DND-41 (cell line): Measurements from ENCODE around the gene TRAF2.
A peak's percentile ranks its signal among the peaks of the same experiment; 100 is the strongest.

Experiments
- ATAC-seq: fragments of 200-7000 bp; cut with Tn5 transposase; 3 replicates; pipeline ENCODE4 v1.9.1; 2021; ENCODE audit warnings: low read depth; ENCODE audit not compliant: insufficient read depth
- DNase-seq: peaks from one replicate; pipeline ENCODE4 v3.0.0-alpha.2; 2020
- H2AFZ ChIP-seq: 2 replicates; pipeline ENCODE4 v1.6.0; 2012; ENCODE audit warnings: low read depth, low read length
- H3K27ac ChIP-seq: 2 replicates; pipeline ENCODE4 v1.5.1; 2012; ENCODE audit warnings: low read length, inconsistent platforms
- H3K27me3 ChIP-seq: fragments of 200-600 bp; sonication (generic); 2 replicates; pipeline ENCODE4 v1.6.0; 2012; ENCODE audit warnings: low read length, mild to moderate bottlenecking, inconsistent platforms; ENCODE audit not compliant: insufficient read depth, poor library complexity
- H3K36me3 ChIP-seq: 2 replicates; pipeline ENCODE4 v1.5.1; 2012; ENCODE audit warnings: low read length, inconsistent platforms; ENCODE audit not compliant: insufficient read depth
- H3K4me1 ChIP-seq: 2 replicates; pipeline ENCODE4 v1.5.1; 2012; ENCODE audit warnings: mild to moderate bottlenecking, low read length; ENCODE audit not compliant: insufficient read depth
- H3K4me2 ChIP-seq: 2 replicates; pipeline ENCODE4 v1.6.0; 2012; ENCODE audit warnings: mild to moderate bottlenecking, moderate library complexity, low read length, inconsistent platforms; ENCODE audit not compliant: insufficient read depth
- H3K4me3 ChIP-seq, 2 experiments: fragments of 200-600 bp in 1 of 2; shearing (Covaris generic) in 1 of 2; 2 replicates each; pipeline ENCODE4 v1.5.1; 2012 to 2016; ENCODE audit warnings: inconsistent platforms in 2 of 2, low read length in 2 of 2, mild to moderate bottlenecking in 2 of 2, low read depth in 1 of 2, moderate library complexity in 1 of 2
- H3K79me2 ChIP-seq: 2 replicates; pipeline ENCODE4 v1.6.0; 2012; ENCODE audit warnings: low read length, inconsistent platforms; ENCODE audit not compliant: insufficient read depth
- H3K9ac ChIP-seq: 2 replicates; pipeline ENCODE4 v1.6.0; 2012; ENCODE audit warnings: low read depth, mild to moderate bottlenecking, inconsistent platforms, low read length, moderate library complexity
- H3K9me3 ChIP-seq: 2 replicates; pipeline ENCODE4 v1.5.1; 2012; ENCODE audit warnings: low read length, moderate library complexity, mild to moderate bottlenecking, inconsistent platforms; ENCODE audit not compliant: insufficient read depth, severe bottlenecking
- H4K20me1 ChIP-seq: 2 replicates; pipeline ENCODE4 v1.6.0; 2012; ENCODE audit warnings: low read length; ENCODE audit not compliant: insufficient read depth
- EZH2 ChIP-seq: IDR thresholded peaks from 3 replicates; pipeline ENCODE4 v1.6.1; 2012; ENCODE audit warnings: borderline replicate concordance, low read depth, mild to moderate bottlenecking, moderate library complexity, low read length, inconsistent platforms; ENCODE audit not compliant: severe bottlenecking
- TF ChIP-seq, protein P1 (sequence below): IDR thresholded peaks from 2 replicates; pipeline ENCODE4 v1.5.1; 2012; ENCODE audit warnings: borderline replicate concordance, low read length, moderate library complexity, mild to moderate bottlenecking; ENCODE audit not compliant: poor library complexity, severe bottlenecking; ENCODE audit errors: extremely low read depth

Gene TRAF2

DNA sequence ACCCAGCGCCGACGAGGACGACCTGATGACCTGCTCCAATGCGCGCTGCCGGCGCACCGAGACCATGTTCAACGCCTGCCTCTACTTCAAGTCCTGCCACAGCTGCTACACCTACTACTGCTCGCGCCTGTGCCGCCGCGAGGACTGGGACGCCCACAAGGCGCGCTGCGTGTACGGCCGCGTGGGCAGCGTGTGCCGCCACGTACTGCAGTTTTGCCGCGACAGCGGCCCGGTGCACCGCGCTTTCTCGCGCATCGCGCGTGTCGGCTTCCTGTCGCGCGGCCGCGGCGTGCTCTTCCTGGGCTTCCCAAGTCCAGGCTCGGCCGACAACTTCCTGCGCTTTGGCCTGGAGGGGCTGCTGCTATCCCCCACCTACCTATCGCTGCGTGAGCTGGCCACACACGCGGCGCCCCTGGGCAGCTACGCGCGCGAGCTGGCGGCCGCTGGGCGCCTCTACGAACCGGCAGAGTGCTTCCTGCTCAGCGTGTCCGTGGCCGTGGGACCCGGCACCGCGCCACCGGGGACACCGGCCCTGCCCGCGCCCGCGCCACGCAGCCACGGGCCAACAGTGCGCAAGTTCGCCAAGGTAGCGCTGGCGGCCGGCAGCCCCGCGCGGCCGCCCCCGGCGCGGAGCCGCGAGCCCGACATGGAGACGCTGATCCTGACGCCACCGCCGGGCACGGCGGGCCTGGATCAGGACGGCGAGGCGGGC, 39.8 kb upstream of the TRAF2 start:
- Histone ChIP-seq H4K20me1 (peaks cover 15% of the 10 kb centered on the region), H3K9ac (no peak overlapping the region), H3K36me3 (peaks cover 18% of the 10 kb centered on the region), H3K4me1 (peaks cover 33% of the 10 kb centered on the region), H3K79me2 (peaks cover 6% of the 10 kb centered on the region), H3K27me3 (no peaks in the 10 kb centered on the region), H3K9me3 (no peaks in the 10 kb centered on the region), H3K4me3 (no peak overlapping the region), H2AFZ (no peak overlapping the region), H3K27ac (no peak overlapping the region), H3K4me2 (no peak overlapping the region)
- TF ChIP-seq, protein P1, sequence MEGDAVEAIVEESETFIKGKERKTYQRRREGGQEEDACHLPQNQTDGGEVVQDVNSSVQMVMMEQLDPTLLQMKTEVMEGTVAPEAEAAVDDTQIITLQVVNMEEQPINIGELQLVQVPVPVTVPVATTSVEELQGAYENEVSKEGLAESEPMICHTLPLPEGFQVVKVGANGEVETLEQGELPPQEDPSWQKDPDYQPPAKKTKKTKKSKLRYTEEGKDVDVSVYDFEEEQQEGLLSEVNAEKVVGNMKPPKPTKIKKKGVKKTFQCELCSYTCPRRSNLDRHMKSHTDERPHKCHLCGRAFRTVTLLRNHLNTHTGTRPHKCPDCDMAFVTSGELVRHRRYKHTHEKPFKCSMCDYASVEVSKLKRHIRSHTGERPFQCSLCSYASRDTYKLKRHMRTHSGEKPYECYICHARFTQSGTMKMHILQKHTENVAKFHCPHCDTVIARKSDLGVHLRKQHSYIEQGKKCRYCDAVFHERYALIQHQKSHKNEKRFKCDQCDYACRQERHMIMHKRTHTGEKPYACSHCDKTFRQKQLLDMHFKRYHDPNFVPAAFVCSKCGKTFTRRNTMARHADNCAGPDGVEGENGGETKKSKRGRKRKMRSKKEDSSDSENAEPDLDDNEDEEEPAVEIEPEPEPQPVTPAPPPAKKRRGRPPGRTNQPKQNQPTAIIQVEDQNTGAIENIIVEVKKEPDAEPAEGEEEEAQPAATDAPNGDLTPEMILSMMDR: no peak
- no peak for TF ChIP-seq EZH2
- ATAC-seq (no peak), DNase-seq (no peak)

DNA sequence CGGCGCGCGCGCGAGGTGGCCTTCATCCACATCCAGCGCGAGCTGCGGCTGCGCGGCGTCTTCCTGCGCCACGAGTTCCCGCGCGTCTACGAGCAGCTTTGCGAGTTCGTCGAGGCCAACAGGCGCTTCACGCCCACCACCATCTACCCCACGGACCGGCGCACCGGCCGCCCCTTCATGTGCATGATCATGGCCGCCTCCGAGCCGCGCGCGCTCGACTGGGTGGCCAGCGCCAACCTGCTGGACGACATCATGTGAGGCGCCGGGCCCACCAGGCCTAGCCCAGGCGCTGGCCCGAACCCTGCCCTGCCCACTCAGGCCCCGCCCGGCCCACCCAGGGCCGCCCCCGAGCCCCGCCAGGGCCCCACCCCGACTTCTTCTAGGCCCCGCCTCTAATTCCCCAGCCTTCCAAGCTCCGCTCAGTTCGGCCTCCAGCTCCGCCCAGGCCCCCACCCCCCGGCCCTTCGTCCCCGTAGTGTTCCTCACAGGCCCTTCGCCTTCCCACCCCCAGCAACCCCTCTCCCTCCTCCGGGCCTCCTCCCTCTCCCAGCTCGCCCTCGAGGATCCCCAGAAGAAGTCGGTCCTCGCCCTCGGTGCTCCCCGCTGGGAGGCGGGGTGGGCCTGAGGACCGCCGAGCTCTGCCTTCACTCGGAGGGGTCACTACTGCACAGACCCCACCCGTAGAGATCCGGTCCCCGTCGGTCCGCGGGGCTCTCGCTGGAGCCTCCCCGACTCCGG, 39.1 kb upstream of the TRAF2 start:
- Histone ChIP-seq H3K4me2 (peak overlapping the region; percentile 88), H2AFZ (peak overlapping the region; percentile 84; the same call in 1 of the 2 replicates), H3K27me3 (no peaks in the 10 kb centered on the region), H3K27ac (no peak overlapping the region), H3K79me2 (peaks cover 6% of the 10 kb centered on the region), H3K4me3 (peak overlapping the region; percentile 70 to 98; a peak in 3 of 4 replicates), H3K36me3 (peaks cover 23% of the 10 kb centered on the region), H4K20me1 (peaks cover 15% of the 10 kb centered on the region), H3K9me3 (no peaks in the 10 kb centered on the region), H3K9ac (peak overlapping the region; percentile 88), H3K4me1 (peaks cover 26% of the 10 kb centered on the region)
- TF ChIP-seq, protein P1: no peak
- TF ChIP-seq EZH2: no peak
- ATAC-seq (no peak), DNase-seq (peak; percentile 31)

DNA sequence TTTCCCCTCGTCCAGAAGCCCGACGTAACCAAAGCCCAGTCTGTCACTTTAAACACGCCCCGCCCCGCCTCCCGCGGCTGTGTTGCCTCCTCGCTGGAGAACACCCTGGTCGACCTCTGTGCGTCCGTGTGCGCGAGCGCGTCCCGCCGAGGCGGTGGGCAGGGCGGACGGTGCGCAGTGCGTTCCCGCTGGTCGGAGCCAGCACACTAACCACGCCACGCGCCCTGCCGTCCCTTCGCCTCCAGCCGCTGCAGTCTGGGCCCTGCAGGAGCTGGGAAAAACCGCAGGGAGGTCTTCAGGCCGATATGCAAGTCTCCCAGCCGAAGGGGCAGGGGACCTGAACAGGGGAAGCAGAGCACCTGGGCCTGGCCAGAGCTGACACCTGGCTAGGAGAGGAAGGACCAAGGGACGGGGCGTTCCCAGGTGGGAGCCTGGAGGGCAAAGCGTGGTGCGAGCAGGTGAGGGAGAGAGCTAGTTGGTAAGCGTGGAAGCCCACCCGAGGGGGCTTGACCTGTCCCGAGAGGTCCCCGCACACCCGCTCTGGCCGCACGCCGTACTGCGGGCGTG, 38.4 kb upstream of the TRAF2 start:
- no peaks in the 10 kb centered on the region for H3K27me3 ChIP-seq
- peaks cover 15% of the 10 kb centered on the region for H4K20me1 ChIP-seq
- TF ChIP-seq, protein P1: no peak
- no peak for TF ChIP-seq EZH2
- H3K4me2 ChIP-seq: peak overlapping the region; percentile 88
- ATAC-seq (peak; percentile 52), DNase-seq (peak; percentile 84)
- no peaks in the 10 kb centered on the region for H3K9me3 ChIP-seq
- H3K36me3 ChIP-seq: peaks cover 23% of the 10 kb centered on the region
- peaks cover 22% of the 10 kb centered on the region for H3K4me1 ChIP-seq
- H2AFZ ChIP-seq: peak overlapping the region; percentile 84
- peak overlapping the region; percentile 70 to 98 for H3K4me3 ChIP-seq
- H3K27ac ChIP-seq: peak overlapping the region; percentile 76
- H3K9ac ChIP-seq: peak overlapping the region; percentile 88
- H3K79me2 ChIP-seq: peaks cover 6% of the 10 kb centered on the region
